Amniotic stem cell (primary cell): ENCODE data around the gene ZNF488.

Experiments used
- DNase-seq: peaks from one replicate; lab custom pipeline; 2025; lab: John Stamatoyannopoulos, UW

ZNF488 gene

GRCh38 chr10:47366181-47366631 is 17.9 kb downstream of the ZNF488 start:
- no peak for DNase-seq

GRCh38 chr10:47365431-47366180 is 18.5 kb downstream of the ZNF488 start:
- DNase-seq: no peak

GRCh38 chr10:47364911-47365310 is 19.2 kb downstream of the ZNF488 start:
- no peak for DNase-seq

- DNase-seq: no peak
Measured at GRCh38 chr10:47364366-47364765, 19.7 kb downstream of the ZNF488 start.

GRCh38 chr10:47363781-47364180 is 20.3 kb downstream of the ZNF488 start:
- no peak for DNase-seq

GRCh38 chr10:47362199-47362598 is 21.9 kb downstream of the ZNF488 start:
- DNase-seq: no peak

- no peak for DNase-seq
Measured at GRCh38 chr10:47361293-47361692, 22.8 kb downstream of the ZNF488 start.

GRCh38 chr10:47360419-47361040 is 23.6 kb downstream of the ZNF488 start:
- no peak for DNase-seq

- DNase-seq: no peak
Measured at GRCh38 chr10:47359626-47360418, 24.3 kb downstream of the ZNF488 start.

- no peak for DNase-seq
Measured at GRCh38 chr10:47359101-47359500, 25.0 kb downstream of the ZNF488 start.

- DNase-seq: no peak
Measured at GRCh38 chr10:47358457-47358856, 25.6 kb downstream of the ZNF488 start.

- DNase-seq: no peak
Measured at GRCh38 chr10:47357911-47358310, 26.2 kb downstream of the ZNF488 start.

- no peak for DNase-seq
Measured at GRCh38 chr10:47357131-47357582, 26.9 kb downstream of the ZNF488 start.

- no peak for DNase-seq
Measured at GRCh38 chr10:47356708-47357107, 27.4 kb downstream of the ZNF488 start.

GRCh38 chr10:47354900-47355299 is 29.2 kb downstream of the ZNF488 start:
- DNase-seq: no peak

GRCh38 chr10:47354165-47354564 is 29.9 kb downstream of the ZNF488 start:
- DNase-seq: no peak

GRCh38 chr10:47353351-47353750 is 30.7 kb downstream of the ZNF488 start:
- DNase-seq: no peak

GRCh38 chr10:47351899-47352815 is 31.9 kb downstream of the ZNF488 start:
- no peak for DNase-seq

- DNase-seq: no peak
Measured at GRCh38 chr10:47350671-47351640, 33.1 kb downstream of the ZNF488 start.

- no peak for DNase-seq
Measured at GRCh38 chr10:47349941-47350371, 34.1 kb downstream of the ZNF488 start.
